HG02571 (cell line): Measurements from ENCODE around the gene ATCAY.
"Not testable (repeated sequence)": the region's sequence is repeated elsewhere in the genome, so short reads cannot be mapped to it uniquely, and the experiment has no call there.

Experiments
- ATAC-seq: cut with Tn5 transposase; IDR thresholded peaks from one replicate; pipeline ENCODE4 v1.9.1; 2021; ENCODE audit warnings: mild to moderate bottlenecking, moderate library complexity; ENCODE audit not compliant: unreplicated experiment

Gene ATCAY

DNA sequence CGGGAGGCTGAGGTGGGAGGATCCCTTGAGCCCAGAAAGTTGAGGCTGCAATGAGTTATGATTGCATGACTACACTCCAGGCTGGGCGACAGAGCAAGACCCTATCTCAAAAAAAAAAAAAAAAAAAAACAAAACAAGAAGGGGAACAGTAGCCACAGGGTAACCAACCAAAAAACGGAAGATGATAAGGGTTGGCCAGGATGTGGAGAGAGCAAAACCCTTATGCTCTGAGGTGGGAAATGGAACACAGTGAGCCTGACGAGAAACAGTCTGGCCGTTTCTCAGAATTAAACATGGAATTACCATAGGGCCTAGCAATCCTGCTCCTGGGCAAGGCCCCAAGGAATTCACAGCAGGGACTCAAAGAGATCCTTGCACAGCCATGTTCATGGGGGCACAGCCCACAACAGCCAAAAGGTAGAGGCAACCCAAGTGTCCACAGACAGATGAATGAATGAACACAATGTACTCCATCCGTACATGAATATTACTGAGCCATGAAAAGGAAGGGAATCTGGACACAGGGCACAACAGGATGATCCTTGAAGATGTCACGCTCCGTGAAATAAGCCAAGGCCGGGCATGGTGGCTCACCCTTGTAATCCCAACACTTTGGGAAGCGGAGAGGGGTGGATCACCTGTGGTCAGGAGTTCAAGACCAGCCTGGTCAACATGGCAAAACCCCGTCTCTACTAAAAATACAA lies 63.7 kb downstream of the ATCAY start:
- no peak for ATAC-seq

DNA sequence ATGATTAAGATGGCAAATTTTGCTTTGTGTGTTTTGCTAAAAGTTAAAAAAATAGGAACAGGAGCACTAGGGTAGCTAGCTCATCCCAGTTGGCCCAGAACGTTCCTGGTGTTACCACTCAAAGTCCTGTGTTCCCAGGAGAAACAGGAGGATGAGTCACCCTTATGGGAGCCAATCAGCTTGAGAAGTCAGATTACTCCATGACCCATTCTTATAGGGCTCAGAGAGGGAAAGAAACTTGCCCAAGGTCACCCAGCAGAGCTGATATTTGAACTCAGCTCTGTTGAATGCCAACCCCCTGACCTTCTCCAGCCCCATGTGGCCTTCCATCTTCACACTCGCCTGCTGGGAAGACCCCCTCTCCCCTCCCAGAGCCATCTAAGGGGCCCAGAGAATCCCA lies 65.4 kb downstream of the ATCAY start:
- no peak for ATAC-seq

DNA sequence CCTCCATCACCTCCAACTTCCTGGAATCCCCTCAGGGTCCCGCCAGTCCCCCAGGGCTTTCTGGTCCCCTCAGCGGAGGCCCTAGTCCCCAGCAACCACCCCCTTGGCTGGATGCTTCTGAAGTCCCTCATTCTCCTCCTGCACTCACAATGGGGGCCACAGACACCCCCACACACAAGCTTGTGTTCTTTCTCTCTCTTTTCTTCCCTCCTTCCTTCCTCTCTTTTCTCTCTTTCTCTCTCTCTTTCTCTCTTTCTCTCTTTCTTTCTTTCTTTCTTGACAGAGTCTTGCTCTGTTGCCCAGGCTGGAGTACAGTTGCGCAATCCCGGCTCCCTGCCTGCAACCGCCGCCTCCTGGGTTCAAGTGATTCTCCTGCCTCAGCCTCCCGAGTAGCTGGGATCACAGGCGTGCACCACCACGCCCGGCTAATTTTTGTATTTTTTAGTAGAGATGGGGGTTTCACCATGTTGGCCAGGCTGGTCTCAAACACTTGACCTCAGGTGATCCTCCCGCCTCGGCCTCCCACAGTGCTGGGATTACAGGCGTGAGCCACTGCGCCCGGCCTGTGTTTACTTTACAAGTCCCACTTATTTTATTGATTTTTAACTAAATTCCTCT lies 66.9 kb downstream of the ATCAY start:
- not testable (repeated sequence) for ATAC-seq

DNA sequence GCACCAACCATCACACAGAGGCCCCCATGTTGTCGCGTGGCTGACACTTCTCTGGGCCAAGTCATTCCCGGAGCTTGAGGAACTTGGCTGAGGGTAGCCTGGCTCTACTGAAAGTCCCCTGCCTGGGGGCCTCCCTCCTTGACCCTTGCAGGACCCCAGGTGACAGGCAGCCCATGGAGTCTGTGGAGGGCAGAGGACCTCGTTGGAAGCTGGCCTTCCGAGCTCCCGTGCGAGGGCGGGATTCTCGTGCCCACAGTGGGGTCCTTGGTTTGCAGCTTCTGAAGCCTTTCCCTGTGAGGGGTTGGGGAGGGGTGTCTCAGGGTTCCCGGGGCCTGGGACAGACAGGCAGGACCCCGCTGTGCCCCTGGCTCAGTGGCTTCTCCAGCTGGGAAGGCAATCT lies 68.8 kb downstream of the ATCAY start:
- no peak for ATAC-seq

DNA sequence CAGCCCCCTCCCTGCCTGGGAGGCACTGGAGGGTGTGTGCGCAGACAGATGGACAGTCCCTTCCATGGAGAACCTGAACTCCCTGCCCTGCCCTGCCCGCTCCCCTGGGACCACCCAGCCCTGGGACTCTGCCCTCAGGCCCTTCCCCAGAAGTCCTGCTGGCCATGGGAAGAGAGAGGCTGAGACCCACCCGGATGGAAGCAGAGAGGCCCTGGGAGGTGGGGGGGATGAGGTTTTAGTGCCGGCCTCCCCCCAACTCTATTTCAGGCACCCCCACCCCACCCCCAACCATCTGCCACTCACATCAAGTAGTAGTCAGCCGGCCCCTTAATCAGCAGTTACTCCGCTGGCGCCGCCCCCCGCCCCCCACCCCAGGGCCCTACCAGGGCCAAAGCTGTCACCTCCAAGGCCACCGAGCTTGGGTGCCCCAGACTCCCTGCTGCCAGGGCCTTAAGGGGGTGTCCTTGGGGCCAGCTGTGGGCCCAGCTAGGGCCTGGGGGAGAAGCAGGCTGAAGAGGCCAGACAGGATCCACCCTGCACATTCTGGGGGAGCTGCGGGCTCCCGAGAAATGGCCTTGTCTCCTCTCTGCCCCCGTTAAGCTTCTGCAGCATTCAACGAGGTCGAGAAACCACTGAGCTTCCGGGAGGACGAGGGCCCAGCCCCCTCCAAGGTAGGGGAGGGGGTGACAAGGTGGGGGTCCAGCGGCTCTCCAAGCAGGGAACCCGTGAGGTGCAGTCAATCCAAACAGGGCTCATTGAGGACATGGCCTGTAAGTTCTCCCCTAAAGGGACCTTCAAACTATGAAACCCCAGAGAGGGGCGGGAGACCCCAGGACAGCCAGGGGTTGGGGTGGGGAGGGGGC lies 69.7 kb downstream of the ATCAY start:
- ATAC-seq, result no peak

DNA sequence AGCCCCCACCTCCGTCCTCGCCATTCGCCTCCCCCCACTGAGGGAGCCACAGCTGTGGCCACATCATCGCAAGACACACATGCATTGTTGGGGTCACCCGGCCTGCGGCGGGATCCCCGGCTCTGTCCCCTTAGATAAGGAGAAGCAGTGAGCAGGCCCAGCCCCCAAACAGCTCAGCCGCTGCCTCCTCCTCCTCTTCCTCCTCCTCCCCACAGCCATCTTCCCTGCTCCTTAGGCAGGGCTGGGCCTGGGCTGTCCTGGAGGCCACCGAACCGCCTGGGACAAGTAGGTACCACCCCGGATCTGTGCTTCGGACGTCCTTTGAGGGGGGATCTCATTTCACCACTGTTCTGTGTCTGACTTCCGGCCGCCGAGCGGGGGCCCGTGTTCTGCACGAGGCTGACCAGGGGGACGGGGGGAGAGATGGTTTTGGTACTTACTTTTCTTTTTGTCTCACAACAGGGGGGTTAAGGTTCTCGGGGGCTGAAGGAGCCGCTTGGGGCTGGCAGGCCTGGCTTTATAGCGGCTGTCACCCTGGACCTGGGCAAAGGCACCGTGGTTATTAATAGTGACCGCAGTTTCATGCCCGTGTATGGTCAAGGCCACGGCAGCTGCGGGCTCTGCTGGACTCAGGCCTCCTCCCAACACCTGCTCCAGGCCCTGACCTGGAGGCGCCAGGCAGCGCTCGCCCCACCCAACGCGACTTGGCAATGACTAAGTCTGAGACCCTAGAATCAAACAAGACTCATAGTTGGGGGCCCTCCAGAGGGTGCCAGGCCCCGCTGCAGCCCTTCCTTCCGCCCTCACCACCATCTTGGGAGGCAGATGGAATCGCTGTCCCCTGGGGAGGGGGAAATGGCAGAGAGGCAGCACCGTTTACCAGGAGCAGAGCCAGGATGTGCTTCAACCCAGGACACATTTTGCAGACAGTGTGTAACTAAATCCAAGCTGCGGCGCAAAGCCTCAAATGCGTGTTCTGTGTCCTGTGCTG lies 70.7 kb downstream of the ATCAY start:
- ATAC-seq, result no peak

DNA sequence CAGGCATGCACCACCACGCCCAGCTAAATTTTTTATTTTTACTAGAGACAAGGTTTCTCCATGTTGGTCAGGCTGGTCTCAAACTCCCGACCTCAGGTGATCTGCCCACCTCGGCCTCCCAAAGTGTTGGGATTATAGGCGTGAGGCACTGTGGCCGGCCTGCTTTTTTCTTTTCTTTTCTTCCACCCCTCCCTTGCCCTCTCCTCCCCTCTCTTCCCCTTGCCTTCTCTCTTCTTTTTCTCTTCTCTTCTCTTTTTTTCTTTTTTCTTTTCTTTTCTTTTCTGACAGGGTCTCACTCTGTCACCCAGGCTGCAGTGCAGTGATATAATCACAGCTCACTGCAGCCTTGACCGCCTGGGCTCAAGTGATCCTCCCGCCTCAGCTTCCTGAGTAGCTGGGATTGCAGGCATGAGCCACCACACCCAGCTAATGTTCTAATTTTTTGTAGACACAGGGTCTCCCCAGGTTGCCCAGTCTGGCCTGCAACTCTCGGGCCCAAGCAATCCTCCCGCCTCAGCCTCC lies 72.3 kb downstream of the ATCAY start:
- not testable (repeated sequence) for ATAC-seq

DNA sequence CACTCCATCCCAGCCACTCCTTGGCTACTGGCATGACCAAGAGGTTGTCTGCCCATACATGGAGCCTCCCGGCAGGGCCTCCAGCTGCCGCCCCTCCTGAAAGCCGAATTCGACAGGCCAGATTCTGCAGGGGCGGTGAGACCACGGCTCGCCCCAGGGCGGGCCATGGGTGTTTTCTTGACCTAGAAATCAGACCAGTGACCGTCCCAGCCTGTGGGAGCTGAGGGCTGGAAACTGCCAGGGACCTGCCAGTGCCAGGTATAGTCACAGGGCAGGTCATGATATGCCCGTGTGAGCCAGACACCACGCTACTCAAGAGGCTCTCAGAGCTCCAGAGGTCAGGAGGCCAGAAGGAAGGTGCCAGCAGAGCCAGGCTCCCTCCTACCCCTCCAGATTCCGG lies 73.6 kb downstream of the ATCAY start:
- no peak for ATAC-seq

DNA sequence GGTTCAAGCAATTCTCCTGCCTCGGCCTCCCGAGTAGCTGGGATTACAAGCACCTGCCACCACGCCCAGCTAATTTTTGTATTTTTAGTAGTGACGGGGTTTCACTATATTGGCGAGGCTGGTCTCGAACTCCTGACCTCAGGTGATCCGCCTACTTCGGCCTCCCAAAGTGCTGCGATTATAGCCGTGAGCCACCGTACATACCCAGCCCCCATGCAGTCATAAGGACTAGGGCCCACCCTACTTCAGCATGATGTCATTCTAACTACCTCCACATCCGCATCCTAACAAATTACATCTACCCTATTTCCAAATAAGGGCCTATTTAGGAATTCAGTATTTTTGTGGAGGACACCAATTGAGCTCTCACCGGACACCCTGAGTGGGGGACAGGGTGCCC lies 74.8 kb downstream of the ATCAY start:
- ATAC-seq, result not testable (repeated sequence)

DNA sequence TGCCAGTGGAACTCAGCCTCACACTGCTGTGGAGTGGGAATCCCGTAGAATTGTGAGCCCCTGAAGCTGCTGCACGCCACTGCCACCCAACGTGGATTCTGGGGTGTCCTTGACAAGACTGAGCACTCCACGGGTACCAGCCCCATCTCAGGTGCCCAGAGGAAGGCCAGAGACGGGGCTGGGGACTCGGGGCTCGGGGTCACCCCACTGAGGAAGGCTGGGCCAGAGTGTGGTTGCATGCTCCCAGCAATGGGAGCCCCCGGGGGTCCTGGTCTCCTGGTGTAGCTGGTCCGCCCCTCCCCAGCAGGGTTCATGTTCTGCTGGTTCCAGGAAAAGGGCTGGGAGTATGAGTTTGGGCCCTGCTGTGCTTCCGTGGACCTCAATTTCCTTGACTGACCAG lies 75.2 kb downstream of the ATCAY start:
- ATAC-seq, result no peak

DNA sequence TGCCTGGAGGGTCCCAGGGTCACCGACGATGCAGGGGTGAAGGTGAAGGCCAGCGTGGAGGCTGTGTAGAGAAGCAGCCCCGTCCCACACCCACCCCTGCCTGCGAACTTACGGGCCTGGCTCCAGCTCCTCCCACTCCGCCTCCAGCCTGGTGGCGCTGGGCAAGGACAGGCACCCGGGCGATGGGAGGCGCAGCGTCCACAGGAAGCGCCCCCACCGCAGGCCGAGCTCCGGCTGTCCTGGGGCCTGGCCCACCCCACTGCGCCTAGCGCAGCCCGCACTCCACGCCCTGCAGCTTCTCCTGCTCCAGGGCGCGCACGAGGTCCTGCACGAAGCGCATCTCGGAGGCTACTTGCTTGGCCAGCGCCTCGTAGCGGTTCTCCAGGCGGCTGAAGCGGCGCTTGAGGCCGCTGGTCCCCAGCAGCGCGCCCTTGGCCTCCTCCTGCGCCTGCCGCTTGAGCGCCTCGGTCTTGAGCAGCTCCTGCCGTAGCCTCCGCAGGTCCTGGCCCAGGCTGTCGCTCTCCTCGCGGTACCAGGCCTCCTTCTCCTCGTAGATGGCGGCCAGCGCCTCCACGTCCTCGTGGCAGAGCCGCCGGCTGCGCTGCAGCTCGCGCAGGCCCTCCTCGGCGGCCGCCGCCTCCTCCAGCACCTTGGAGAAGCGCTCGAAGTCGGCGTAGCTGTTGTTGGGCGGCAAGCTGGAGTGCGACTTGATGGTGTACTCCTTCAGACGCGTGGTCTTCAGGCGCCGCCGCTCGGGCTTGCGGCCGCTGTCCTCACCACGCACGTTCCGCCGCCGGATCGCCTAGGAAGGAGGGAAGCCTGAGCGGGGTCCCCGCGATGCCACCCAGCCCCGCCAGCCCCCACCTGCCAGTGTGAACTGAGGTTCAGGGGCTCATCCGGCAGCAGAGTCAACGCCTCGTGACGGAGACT lies 78.6 kb downstream of the ATCAY start:
- no peak for ATAC-seq

DNA sequence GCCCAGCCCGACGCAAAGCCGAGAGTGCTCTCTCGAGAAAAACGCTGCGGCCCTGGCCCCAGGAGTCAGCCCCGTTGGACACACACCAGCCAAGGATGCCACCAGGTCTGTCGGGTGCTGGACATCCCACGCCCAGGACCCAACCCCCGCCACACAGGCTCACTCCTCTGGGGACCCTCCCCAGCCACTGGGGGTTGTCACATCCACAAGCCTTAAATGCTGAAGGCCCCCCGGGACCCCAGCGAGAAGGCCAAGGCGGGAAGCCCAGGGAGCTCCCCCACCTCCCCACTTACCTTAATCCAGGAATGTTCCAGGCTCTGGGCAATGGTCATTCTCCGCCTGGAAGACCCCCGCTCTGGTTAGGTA lies 79.3 kb downstream of the ATCAY start:
- ATAC-seq, result no peak

DNA sequence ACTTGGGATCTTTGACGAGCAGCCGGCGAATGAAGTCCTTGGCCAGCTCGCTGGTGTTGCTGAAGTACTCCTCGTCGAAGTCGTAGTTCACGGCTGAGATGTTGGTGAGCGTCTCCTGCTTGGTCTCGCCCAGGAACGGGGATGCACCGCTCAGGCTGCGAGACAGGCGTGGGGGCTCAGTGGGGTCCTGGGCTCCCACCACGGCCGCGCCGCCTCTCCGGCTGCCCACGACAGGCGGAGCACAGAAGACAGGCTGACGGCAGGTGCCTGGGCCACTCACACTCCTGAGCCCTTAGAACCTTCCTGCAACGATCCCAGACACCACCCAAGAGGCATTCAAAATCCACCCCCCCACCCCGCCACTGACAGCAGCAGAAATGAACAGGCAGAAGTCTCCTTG lies 80.5 kb downstream of the ATCAY start:
- no peak for ATAC-seq

DNA sequence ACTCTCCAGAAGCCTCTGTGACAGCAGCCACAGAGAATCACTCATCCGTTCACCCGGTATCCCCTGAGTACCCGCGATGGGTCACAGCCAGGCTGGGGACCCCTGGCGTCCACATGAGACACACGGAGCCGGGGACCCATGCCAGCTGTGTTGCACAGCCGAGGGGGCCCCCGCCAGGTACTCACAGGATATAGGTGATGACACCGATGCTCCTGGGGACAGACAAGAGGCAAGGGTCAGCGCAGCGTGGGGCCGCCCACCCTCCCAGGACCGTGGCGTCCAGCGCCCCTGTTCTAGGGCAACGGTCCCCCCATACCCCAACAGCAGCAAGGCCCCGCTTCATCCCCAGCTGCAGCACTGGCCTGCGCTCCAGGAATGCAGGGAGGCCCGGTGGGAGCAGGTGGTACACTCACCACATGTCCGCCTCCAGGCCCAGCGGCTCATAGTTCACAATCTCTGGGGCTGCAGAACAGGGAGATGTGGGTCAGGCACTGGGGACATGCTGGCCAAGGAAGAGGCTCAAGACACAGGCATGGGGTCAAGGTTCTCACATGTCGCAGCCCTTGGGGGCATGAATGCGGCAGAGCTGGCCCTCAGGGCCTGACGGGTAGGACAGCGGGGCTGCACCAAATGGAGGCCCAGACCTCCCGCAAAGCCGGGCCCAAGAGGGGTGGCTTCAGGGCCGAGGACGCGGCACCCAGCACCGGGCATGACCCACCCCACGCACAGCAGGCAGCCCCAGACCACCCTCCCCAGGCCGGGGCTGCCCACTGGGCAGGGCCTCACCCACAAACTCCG lies 83.2 kb downstream of the ATCAY start:
- no peak for ATAC-seq

DNA sequence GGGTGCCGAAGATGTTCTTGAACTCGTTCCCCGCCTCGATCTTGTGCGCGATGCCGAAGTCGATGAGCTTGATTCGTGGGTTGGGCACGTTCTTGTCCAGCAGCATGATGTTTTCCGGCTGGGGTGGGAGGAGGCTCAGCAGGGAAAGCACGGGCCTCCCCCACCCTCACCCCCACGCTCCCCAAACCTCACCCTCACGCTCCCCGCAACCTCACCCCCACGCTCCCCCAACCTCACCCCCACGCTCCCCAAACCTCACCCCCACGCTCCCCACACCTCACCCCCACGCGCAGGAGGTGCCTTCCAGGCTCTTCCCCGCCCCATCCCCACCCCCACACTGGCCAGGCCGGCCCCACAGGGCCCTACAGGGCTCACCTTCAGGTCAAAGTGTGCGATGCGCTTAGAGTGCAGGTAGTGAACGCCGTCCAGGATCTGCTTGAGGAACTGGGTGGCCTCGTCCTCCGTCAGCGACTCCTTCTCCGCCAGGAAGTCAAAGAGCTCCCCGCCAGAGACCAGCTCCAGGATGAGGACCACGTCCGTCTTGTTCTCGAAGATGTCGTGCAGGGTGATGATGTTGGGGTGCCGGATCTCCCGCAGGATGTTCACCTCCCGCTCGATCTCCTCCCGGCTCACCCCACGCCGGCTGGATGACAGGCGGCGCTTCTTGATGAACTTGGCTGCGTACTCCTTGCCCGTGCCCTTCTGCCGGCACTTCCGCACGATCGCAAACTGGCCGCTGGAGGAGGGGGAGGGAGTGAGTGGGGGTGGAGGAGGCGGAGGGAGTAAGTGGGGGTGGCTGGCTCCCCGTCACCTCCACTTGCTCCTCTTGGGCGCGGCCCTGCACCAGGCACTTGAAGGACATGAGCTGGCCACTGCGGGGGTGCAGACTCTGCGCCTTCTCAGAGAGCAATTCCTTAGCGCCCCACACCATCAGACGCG lies 84.0 kb downstream of the ATCAY start:
- ATAC-seq, result no peak

DNA sequence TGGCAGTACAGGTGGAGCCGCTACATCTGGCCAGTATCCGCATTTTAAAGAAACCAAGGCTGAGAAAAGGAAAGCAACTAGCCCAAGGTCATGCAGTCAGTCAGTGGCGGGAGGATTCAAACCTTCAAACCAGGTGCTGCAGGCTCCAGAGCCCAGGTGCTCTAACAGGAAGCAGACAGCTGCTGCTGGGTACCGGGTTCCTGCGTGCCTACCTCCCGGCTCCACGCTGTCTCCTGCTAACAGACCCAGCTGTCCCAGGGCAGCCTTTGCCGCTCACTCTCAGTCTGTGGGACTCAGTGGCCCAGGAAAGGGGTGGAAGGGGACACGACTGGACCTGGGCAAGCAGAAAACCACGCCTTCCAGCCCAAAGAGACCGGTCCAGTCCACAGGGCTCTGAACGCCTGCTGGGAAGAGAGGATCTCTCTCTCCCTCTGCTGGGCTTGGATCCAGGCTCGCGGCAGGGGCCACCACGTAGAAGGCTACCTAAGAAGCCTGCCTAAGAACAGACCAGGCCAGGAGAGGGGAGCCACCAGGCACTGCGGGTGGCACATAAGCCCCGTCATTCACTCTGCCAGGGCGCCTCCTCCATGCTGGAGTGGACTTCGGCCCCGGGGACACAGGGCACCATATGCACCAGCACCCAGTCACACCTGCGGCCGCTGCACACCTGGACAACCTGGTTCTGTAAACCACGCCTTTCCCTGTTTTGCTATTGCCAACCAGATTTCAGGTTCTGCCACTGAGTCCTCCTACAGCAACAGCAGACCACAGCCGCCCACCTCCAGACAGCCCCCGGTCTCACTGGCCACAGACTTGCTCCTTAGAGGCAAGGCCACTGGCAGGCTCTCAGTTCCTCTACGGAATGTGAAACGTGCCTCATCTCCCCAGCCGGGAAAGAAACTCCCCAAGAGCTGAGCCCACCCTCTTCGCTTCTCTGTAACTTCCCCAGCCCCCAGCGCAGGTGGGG lies 85.8 kb downstream of the ATCAY start:
- ATAC-seq, result no peak
